Upper lobe of left lung (tissue), 6 donors: Measurements from ENCODE around the gene KIAA1755. TPM values are rescaled to one million over a fixed set of nuclear protein-coding genes. Genes with fewer than 3 reads are reported as not detected.

ENCODE experiments used
- ATAC-seq, 2 donors: fragments of 200-7000 bp; cut with Tn5 transposase; one replicate each; pipeline ENCODE4 v1.9.1; 2022; ENCODE audit warnings: mild to moderate bottlenecking in 2 of 2, moderate library complexity in 2 of 2; ENCODE audit not compliant: low FRiP score in 2 of 2
- DNase-seq, 2 donors: peaks; one replicate each; pipeline ENCODE4 v3.0.0-alpha.2; 2019 to 2020
- H3K27ac ChIP-seq, 4 donors: fragments of 200-600 bp; sonication (generic); one replicate each; pipeline ENCODE4 v1.5.1; 2016 to 2019
- H3K27me3 ChIP-seq, 4 donors: fragments of 200-600 bp; sonication (generic); one replicate each; pipeline ENCODE4 v1.5.1; 2017 to 2019
- H3K36me3 ChIP-seq, 4 donors: fragments of 200-600 bp; sonication (generic); one replicate each; pipeline ENCODE4 v1.5.1; 2016 to 2019
- H3K4me1 ChIP-seq, 4 donors: fragments of 200-600 bp; sonication (generic); one replicate each; pipeline ENCODE4 v1.5.1; 2018 to 2019
- H3K4me3 ChIP-seq, 4 donors: fragments of 200-600 bp; sonication (generic); one replicate each; pipeline ENCODE4 v1.5.1; 2017 to 2019; ENCODE audit warnings: mild to moderate bottlenecking in 2 of 4, moderate library complexity in 1 of 4
- H3K9me3 ChIP-seq, 4 donors: fragments of 200-600 bp; sonication (generic); one replicate each; pipeline ENCODE4 v1.5.1; 2018 to 2019
- CTCF ChIP-seq, 6 experiments: fragments of 450-650 bp in 4 of 6; fragments of 200-600 bp in 2 of 6; sonication (generic) in 2 of 6; IDR thresholded peaks; one replicate each; pipeline ENCODE4 v1.5.1; 2016 to 2019; ENCODE audit warnings: antibody characterized with exemption in 6 of 6
- EP300 ChIP-seq, 4 donors: sonication (generic); formaldehyde crosslinking; IDR thresholded peaks; one replicate each; pipeline ENCODE4 v1.5.1; 2017; ENCODE audit warnings: antibody characterized with exemption in 4 of 4, control low read depth in 2 of 4
- POLR2A ChIP-seq, 4 donors: fragments of 450-650 bp; IDR thresholded peaks; one replicate each; pipeline ENCODE4 v1.5.1; 2016 to 2017; ENCODE audit warnings: antibody characterized with exemption in 4 of 4, mild to moderate bottlenecking in 2 of 4
- POLR2AphosphoS5 ChIP-seq, 2 donors: sonication (generic); formaldehyde crosslinking; IDR thresholded peaks; one replicate each; pipeline ENCODE4 v1.5.1; 2017; ENCODE audit warnings: antibody characterized with exemption in 2 of 2
- WGBS, 2 donors: methylation state at CpG; one replicate each; pipeline ENCODE4 v1.1.5; 2017 to 2018; 5-methylcytosine and 5-hydroxymethylcytosine counted together
- total RNA-seq, 6 donors: library from RNA; depleted of rRNA in 4 of 6; stranded (reverse); fragments of >200 nt in 4 of 6; gene quantifications; one replicate each; pipeline versions ENCODE4 v1.1.0 to v1.2.1, GENCODE V29; 2016 to 2021
- donor health status: DM: no; HTN: no; CAD: no; lungs with moderate emphysema.
- donor health status: DM: no; HTN: yes; CAD: no; lungs with severe emphysema.

Gene KIAA1755
- total RNA-seq, 6 donors from 2014 or later = 0.15 to 3.1 (median 1.4) TPM

- H3K27ac ChIP-seq = peak overlapping the region; percentile 85 to 93 (median 89)
- ATAC-seq = no peak
- no peaks in the 10 kb centered on the region for H3K9me3 ChIP-seq
- TF ChIP-seq POLR2AphosphoS5 (IDR thresholded peaks at IDR 0.05) = no peak
- TF ChIP-seq CTCF (IDR thresholded peaks at IDR 0.05) = no peak
- no peak for TF ChIP-seq POLR2A (IDR thresholded peaks at IDR 0.05)
- no peak for TF ChIP-seq EP300 (IDR thresholded peaks at IDR 0.05)
- H3K36me3 ChIP-seq = peaks cover 5 to 25% (median 15%) of the 10 kb centered on the region in 4 donors
- H3K27me3 ChIP-seq = no peaks in the 10 kb centered on the region
- WGBS, 2 donors = 44 to 52% methylated on average over 2 of the region's 2 CpGs
- peaks cover 36 to 71% (median 51%) of the 10 kb centered on the region in 4 donors for H3K4me1 ChIP-seq
- H3K4me3 ChIP-seq = peak overlapping the region in 1 of 4 donors; percentile 61
- DNase-seq = no peak
Measured at GRCh38 chr20:38162149-38162548, 98.4 kb downstream of the KIAA1755 start.

GRCh38 chr20:38161412-38161774 lies 99.1 kb downstream of the KIAA1755 start:
- WGBS, 2 donors = 69 to 92% methylated on average over 3 to 14 of the region's 14 CpGs
- H3K4me3 ChIP-seq = peak overlapping the region in 1 of 4 donors; percentile 61
- H3K9me3 ChIP-seq = no peaks in the 10 kb centered on the region
- no peaks in the 10 kb centered on the region for H3K27me3 ChIP-seq
- H3K27ac ChIP-seq = peak overlapping the region; percentile 85 to 93 (median 89)
- H3K36me3 ChIP-seq = peaks cover 5 to 30% (median 16%) of the 10 kb centered on the region in 4 donors
- DNase-seq (no peak), ATAC-seq (no peak)
- TF ChIP-seq POLR2A (IDR thresholded peaks at IDR 0.05) (no peak), EP300 (IDR thresholded peaks at IDR 0.05) (no peak), CTCF (IDR thresholded peaks at IDR 0.05) (no peak), POLR2AphosphoS5 (IDR thresholded peaks at IDR 0.05) (no peak)
- peaks cover 38 to 77% (median 51%) of the 10 kb centered on the region in 4 donors for H3K4me1 ChIP-seq

Other genes with a start within 250 kb of the KIAA1755 start
- 10 to 100 TPM; 11.2 to 30.4 (median 15.1) TPM for gene TTI1, start 227.3 kb downstream of the KIAA1755 start, total RNA-seq
- gene RPRD1B, start 227.0 kb downstream of the KIAA1755 start, total RNA-seq = 10 to 100 TPM; 26.0 to 75.4 (median 29.2) TPM
- 100 to 1,000 TPM in 5 of 6 donors, 10 to 100 TPM in 1; 98.7 to 469 (median 290) TPM for gene TGM2, start 95.5 kb downstream of the KIAA1755 start, total RNA-seq
- 1 to 10 TPM in 1 of 6 donors, under 1 TPM in 4, not detected in 1; 0.14 to 6.3 (median 0.67) TPM for gene BPI, start 43.4 kb upstream of the KIAA1755 start, total RNA-seq
- gene LBP, start 85.7 kb upstream of the KIAA1755 start, total RNA-seq = under 1 TPM in 3 of 6 donors, not detected in 3; 0.14 to 0.44 (median 0.30) TPM
- gene SNHG17, start 174.6 kb upstream of the KIAA1755 start, total RNA-seq = 10 to 100 TPM; 14.7 to 40.0 (median 20.3) TPM
- gene RALGAPB, start 212.1 kb upstream of the KIAA1755 start, total RNA-seq = 10 to 100 TPM; 27.0 to 76.5 (median 32.1) TPM